Mononuclear cell (primary cell): ENCODE data around the gene TCERG1L. TPM values are rescaled to one million over a fixed set of nuclear protein-coding genes. Genes with fewer than 3 reads are reported as not detected.

Experiments used
- H3K27me3 ChIP-seq: 2 replicates; pipeline ENCODE4 v1.6.0; 2011; ENCODE audit warnings: low read length, control low read depth; ENCODE audit not compliant: insufficient read depth
- H3K4me1 ChIP-seq: 2 replicates; pipeline ENCODE4 v1.5.1; 2011; ENCODE audit warnings: mild to moderate bottlenecking, low read length, control low read depth; ENCODE audit not compliant: insufficient read depth
- H3K4me3 ChIP-seq: 2 replicates; pipeline ENCODE4 v1.5.1; 2011; ENCODE audit warnings: mild to moderate bottlenecking, low read length, moderate library complexity
- H3K9me3 ChIP-seq: 2 replicates; pipeline ENCODE4 v1.5.1; 2011; ENCODE audit warnings: low read depth, mild to moderate bottlenecking, control low read depth, low read length
- total RNA-seq: library from RNA; depleted of rRNA; stranded (reverse); fragments of >200 nt; gene quantifications from one replicate; pipeline ENCODE4 v1.2.3, GENCODE V29; 2012

TCERG1L gene
- total RNA-seq, 1 donor = under 0.01 TPM

DNA sequence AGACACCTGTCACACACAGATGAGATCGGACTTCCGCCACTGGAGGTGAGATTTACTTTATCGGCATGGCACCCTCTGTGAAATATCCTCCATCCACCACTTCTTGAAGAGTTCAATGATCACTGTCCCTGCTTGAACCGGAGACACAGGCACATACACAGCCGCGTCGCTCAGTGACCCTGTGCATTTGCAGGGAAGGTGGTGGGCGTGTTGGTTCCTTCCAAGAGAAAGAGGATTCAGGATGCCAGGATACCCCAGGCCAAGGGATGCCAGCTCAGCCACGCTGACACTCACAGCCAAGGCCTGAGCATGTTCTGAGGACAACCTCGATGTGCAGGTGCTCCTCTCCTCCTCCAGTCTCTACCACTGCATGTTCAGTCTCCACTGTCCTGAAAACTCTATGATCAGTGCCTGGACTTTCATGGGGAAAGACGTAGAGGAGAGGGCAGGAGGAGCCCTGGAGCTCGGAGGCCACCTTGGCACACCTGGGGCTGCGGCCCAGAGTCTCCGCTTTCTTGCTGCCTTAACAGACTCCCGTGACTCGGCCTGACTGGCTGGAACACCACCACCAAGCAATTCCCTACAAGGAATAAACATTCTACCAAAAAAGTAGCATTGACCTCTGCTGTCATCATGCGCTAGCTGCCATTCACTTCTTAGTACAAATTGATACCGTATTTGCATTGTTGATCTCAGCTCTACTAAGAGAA lies 115.2 kb downstream of the TCERG1L start:
- Histone ChIP-seq H3K4me1 (no peaks in the 10 kb centered on the region), H3K9me3 (no peaks in the 10 kb centered on the region), H3K27me3 (no peaks in the 10 kb centered on the region), H3K4me3 (no peak overlapping the region)

DNA sequence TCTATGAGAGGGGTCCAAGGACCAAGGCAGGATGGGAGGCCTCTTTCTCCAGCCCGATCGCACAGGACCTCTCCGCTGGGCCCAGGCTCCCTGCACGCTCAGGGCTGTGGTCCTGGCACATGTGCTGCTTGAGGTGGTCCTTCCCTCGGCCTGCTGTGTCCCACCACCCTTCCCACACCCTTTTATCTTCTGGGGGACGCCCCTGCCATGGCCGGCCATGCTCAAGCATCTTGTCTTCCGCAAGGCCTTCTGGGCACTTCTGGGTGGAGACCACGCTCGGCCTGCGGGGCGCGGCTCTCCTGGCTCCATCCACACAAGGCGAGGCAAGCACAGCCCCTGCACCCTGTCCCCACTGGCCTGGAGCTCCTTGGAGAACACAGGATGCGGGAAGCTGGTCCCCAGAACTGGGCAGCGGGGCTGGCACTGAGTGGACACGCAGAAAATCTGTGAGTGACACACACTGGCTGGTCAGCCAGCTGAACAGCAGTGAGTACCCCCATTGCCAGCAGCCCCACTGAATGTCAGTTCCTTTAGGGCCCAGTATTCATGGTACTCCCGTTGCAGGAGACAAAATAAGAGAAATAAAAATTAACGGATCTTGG lies 115.9 kb downstream of the TCERG1L start:
- H3K9me3 ChIP-seq = no peaks in the 10 kb centered on the region
- H3K4me1 ChIP-seq = no peaks in the 10 kb centered on the region
- no peak overlapping the region for H3K4me3 ChIP-seq
- no peaks in the 10 kb centered on the region for H3K27me3 ChIP-seq

DNA sequence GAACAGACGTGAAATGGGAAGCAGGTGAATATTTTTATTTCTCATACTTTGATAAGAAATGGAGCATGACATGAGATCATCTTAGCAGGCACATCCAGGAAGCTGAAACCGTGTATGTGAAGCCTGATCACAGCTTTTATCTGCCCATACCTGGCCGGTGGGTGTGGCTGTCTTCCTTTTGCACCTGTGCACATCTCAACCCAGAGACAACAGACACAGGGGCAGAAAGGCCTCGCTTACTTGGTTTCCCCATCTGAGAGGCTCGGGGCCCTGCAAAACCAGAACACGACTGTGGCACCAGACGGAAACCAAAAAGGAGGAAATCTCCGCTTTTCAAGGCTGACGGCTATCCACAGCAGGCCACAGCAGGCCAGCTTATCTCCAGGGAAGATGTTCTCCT lies 116.4 kb downstream of the TCERG1L start:
- Histone ChIP-seq H3K27me3 (no peaks in the 10 kb centered on the region), H3K4me3 (no peak overlapping the region), H3K4me1 (no peaks in the 10 kb centered on the region), H3K9me3 (no peaks in the 10 kb centered on the region)

DNA sequence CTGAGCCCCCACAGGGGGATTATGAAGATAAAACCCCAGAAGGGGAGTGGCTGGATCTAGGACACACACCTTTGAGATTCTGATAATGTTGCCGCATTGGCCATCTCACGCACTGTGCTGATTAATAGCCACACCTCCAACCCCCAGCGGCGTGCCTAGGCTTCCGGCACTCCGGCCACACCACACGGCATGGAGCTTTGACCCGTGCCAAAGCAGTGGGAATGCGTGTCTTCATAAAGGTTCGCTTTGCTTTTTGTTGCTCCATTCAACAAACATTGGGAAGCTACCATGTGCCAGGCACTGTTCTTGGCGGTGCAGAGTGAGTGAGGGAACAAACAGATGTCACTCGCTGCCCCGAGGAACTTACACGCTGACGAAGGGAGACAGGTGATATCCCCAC lies 117.6 kb downstream of the TCERG1L start:
- H3K4me1 ChIP-seq = no peaks in the 10 kb centered on the region
- no peaks in the 10 kb centered on the region for H3K9me3 ChIP-seq
- no peak overlapping the region for H3K4me3 ChIP-seq
- H3K27me3 ChIP-seq = no peaks in the 10 kb centered on the region

DNA sequence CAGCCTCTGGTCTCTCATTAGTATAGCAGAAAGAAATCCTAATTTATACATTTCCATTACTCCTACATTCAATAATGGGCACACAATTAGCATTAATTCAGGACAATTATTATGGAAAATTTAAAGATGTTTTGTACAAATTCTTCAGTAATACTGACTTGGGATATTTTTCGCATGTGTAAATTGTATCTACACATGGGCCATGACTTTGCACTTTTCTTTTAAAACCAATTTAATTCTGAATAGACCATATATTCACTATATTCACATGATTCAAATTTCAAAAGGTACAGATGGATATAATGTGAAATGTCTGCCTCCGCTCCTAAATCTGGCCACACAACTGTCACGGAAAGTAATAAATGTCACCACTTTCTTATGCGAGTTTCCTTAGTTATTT lies 123.0 kb downstream of the TCERG1L start:
- no peaks in the 10 kb centered on the region for H3K9me3 ChIP-seq
- no peaks in the 10 kb centered on the region for H3K27me3 ChIP-seq
- H3K4me1 ChIP-seq = no peaks in the 10 kb centered on the region
- no peak overlapping the region for H3K4me3 ChIP-seq

DNA sequence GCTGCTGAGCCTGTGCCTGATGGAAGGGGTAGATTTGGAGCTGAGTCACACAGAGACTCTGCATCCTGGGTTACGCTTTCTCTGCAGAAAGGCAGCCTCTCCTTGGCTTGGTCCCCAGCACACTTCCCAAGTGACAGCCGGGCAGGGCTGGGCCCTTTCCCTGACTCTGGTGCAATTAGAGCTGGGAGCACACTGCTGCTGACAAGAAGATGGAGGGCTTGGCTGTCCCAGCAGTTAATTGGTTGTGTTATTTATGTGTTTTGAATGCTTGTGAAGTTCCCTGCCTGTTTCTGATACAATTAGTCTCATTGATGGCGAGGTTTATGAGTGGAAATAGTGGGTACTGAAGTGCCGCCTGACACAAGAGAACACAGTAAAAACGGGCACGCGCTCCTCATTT lies 123.6 kb downstream of the TCERG1L start:
- Histone ChIP-seq H3K4me1 (no peaks in the 10 kb centered on the region), H3K4me3 (no peak overlapping the region), H3K9me3 (no peaks in the 10 kb centered on the region), H3K27me3 (no peaks in the 10 kb centered on the region)

DNA sequence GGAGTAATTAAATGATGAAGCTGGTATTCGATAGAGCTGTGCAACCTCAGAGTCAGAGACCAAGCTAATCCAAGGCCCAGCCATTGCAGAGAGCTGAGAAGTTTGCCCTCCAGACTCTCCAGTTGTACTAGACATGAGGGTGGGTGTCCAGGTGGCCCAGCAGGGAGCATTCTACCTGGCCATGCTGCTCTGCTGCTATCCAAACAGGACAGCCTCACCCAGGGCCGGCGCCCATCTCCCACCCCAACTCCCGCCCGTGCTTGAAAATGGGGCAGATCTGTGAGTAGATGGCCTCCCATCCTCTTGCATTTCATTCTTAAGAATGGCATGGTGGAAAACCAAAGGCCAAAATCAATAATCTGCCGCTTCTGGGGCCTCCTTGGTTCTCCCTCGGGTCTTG lies 124.2 kb downstream of the TCERG1L start:
- no peaks in the 10 kb centered on the region for H3K9me3 ChIP-seq
- no peak overlapping the region for H3K4me3 ChIP-seq
- H3K4me1 ChIP-seq = no peaks in the 10 kb centered on the region
- H3K27me3 ChIP-seq = no peaks in the 10 kb centered on the region

DNA sequence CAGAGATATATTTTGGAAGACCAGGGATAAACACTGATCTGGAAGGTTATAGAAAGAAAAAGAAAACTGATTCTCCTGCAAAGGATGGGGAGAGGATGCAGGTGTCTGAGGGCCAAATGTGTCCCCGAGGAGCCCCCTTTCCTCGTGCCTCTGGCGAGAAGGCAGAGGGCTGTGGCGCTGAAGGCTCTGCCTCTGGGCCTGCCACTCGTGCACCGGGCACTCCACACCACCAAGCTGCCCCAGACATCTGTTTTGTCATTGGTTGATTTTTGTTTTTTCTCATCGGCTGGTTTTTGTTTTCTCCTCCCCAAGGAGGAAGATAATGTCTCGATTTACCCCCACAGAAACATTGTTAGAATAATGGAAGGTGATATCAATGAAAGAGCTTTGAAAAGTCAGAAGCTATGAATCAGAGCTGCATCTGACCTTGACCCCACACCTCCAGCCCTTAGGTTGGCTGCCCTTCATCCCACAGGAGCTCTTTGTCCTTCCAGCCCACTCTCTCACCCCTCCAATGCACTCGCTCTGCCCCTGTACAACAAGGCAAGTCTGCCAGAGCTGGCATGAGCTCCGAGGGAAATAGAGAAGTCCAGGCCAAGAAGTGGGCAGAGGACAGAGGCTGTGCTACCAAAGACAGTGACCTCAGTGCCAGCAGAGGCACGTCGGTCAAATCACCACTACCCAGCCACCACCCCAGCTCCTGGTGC lies 124.8 kb downstream of the TCERG1L start:
- H3K9me3 ChIP-seq = no peaks in the 10 kb centered on the region
- H3K4me1 ChIP-seq = no peaks in the 10 kb centered on the region
- H3K27me3 ChIP-seq = no peaks in the 10 kb centered on the region
- H3K4me3 ChIP-seq = no peak overlapping the region

DNA sequence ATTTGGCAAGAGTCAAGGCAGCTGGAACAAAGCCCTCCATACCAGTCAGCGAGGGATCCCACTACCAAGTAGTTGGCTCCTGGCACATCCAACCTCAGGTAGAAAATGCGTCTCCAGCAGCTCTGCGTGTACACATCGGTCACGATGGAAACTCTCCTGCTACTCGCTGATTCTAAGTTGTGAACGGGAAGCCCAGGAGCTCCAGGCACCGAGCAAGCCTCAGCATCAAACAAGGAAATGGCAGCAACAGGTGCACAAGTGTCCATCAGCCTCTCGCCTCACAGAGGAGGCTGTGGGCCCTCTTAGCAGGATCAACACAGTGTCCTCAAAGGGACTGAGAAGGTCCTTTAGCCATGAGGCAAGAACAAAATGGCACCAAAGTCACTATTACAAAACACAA lies 127.0 kb downstream of the TCERG1L start:
- Histone ChIP-seq H3K27me3 (no peaks in the 10 kb centered on the region), H3K4me1 (no peaks in the 10 kb centered on the region), H3K9me3 (no peaks in the 10 kb centered on the region), H3K4me3 (no peak overlapping the region)

DNA sequence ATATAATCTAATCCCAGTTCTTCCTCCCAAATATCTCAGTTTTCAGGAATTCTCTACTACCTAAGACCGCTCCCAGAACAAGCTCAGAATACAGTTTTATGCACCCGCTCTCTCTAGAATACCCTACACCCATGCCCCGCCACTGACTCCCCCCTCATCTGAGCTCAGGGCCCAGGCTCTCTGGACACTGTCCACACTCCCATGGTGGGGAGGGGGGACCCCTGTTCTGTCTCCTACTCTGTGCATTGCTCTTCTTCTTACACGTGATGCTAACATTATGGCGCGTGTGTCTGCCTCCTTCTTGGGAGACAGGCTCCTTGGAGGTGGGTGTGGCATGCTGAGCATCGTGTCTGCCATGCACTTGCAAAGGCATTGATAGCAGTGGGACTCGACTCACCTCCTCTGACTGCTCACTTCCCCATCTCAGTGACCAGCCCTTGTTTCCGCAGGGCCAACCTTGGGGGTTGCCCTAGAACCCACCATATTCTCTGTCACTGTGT lies 127.9 kb downstream of the TCERG1L start:
- H3K4me3 ChIP-seq = no peak overlapping the region
- H3K9me3 ChIP-seq = no peaks in the 10 kb centered on the region
- no peaks in the 10 kb centered on the region for H3K27me3 ChIP-seq
- H3K4me1 ChIP-seq = no peaks in the 10 kb centered on the region

DNA sequence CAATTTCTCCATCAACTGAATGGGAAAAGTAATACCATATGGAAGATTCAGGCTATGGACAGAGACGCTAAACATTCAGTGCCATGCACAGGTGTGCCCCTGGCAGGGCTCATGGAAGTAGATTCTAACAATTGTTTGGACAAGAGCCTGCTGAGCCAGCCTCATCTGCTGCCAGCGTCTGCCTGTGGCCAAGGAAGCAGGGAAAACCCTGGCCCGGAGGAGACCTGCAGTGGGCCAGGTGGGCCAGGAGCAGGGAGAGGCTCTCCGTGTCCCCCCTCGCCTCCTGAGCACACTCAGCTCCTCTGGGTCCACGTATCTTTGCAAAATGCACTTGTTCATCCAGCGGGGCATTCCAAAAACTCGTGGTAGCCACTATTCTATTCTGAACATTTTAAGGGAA lies 130.1 kb downstream of the TCERG1L start:
- no peaks in the 10 kb centered on the region for H3K4me1 ChIP-seq
- no peaks in the 10 kb centered on the region for H3K27me3 ChIP-seq
- peaks cover 5% of the 10 kb centered on the region for H3K9me3 ChIP-seq
- no peak overlapping the region for H3K4me3 ChIP-seq

DNA sequence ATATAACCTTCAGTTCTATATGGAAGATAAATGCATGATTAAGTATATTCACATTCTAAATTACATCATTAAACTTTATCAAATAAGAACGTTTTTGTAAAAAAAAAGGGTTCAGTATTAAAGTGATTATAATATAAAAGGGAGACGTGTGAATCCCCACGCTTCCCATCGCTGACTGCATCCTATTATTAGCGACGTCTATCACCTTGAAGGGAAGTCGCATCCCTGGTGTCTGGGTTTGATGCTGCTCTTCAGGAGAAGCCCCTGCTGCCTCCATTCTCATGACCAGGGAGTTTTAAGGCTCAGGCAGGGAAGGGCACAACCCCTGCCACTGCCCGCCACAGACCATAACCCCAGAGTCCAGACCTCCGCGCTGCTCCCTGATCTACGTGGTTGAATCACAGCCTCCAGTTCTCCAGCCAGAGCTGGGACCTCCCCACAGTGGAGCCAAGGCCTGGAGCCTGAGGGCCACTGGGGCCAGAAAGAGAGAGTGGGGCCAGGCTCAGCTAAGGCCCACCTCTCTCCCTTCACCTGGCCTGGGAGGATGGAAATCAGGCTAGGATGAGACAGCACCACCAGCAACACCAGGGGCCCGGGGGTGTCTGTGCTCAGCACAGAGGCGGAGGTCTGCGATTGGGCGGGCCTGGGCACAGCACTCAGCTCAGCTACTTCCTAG lies 130.6 kb downstream of the TCERG1L start:
- Histone ChIP-seq H3K27me3 (no peaks in the 10 kb centered on the region), H3K9me3 (peaks cover 9% of the 10 kb centered on the region), H3K4me3 (no peak overlapping the region), H3K4me1 (no peaks in the 10 kb centered on the region)

DNA sequence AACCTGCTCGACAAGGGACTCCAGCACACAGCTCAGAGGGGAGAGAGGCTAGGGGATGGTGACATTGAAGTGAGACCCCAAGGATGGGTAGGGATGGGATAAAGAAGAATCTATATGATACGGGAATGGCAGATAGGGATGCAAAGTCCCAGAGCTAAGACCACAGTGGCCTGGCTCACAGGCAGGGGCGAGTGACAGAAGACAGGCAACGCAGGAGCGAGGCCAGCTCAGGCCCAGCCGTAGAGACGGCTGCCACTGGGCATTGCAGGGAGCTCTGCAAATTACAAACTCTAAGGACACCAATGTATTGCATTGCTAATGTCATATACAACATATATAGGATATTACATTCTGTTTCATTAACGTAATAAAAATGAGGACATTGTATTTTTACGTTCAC lies 131.4 kb downstream of the TCERG1L start:
- Histone ChIP-seq H3K4me3 (no peak overlapping the region), H3K27me3 (no peaks in the 10 kb centered on the region), H3K4me1 (no peaks in the 10 kb centered on the region), H3K9me3 (peaks cover 9% of the 10 kb centered on the region)

DNA sequence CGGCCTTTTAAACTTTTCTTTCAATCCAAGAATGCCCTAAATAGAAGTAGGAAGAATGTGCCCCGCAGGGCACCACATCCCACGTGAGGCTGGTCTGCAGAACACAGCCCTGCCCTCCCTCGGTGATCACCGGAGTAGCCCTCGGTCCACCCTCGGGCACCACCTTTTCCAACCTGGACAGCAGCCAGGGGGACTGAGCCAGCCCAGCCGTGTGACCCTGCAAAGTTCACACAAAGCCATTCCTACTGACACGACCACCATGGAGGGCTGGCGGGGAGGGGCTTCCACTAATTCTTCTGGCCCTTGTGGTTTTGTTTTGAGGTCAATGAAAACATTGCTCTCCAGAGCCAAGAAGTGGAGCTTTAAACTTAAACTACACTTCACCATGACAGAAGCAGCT lies 132.2 kb downstream of the TCERG1L start:
- no peaks in the 10 kb centered on the region for H3K4me1 ChIP-seq
- peaks cover 9% of the 10 kb centered on the region for H3K9me3 ChIP-seq

More for the DNA sequence above, 132.2 kb downstream of the TCERG1L start:
- H3K27me3 ChIP-seq = no peaks in the 10 kb centered on the region
- no peak overlapping the region for H3K4me3 ChIP-seq
